8988T (cell line): ENCODE data around the gene NR2C2.
A peak's percentile ranks its signal among the peaks of the same experiment; 100 is the strongest.
"Not testable (repeated sequence)": the region's sequence is repeated elsewhere in the genome, so short reads cannot be mapped to it uniquely, and the experiment has no call there.

Source experiments
- DNase-seq: peaks from one replicate; pipeline ENCODE4 v3.0.0; 2011

NR2C2 gene

DNA sequence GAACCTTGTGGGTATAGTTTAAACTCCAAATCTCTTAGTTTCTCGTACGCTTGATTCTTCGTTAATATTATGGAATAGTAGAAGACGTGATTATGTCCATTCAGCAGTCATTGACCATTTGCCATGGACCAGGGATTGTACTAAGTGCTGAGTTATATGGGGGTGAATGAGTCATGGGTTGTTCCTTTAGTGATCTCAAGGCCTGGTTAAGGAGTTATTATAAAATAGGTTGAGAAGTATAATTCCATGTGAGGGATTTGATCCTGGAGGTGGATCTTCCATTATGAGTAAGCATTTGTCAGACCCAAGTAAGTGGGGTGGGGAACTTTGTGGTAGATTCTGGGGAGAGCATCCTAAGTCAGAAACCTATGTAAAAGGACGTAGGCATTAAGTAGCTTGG is 15.4 kb downstream of the NR2C2 start:
- DNase-seq, result no peak

DNA sequence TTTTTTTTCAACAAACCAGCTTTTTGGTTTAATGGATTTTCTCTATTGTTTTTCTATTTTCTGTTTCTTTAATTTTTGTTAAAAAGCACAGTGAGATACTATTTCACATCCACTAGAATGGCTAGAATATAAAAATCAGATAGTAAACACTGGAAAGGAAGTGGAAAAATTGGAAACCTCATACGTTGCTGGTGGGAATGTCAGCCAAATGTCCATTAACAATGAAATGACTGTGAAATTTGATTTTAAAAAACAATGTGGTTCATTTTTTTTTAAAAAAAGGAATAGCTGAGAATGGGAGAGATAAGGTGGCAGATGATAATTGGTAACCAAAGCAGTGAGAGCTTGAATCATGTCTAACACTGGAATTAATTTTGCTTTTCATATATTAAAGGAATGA is 19.9 kb downstream of the NR2C2 start:
- no peak for DNase-seq

- no peak for DNase-seq
Measured at GRCh38 chr3:14969671-14970070, 22.3 kb downstream of the NR2C2 start.

GRCh38 chr3:14976317-14976716 is 28.9 kb downstream of the NR2C2 start:
- DNase-seq, result no peak

DNA sequence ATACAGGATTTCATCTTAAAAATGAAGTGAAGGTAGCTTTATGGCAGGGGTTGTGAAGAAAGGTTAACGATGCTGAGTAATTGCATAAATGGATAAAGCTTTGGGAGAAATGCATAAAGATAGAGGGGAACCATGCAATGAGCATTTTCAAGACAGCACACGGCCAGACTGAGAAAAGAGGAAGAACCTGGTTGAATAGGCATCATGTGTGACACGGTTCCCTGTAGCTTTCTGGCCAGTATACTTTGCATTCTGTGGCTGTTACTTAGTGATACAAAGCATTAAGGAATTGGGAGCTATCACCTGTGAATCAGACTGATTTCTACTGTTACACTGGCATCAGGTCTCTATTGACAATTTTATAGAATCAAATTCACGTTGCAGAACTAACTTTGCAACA is 33.3 kb downstream of the NR2C2 start:
- DNase-seq, result no peak

- DNase-seq, result no peak
Measured at GRCh38 chr3:14984581-14985113, 37.3 kb downstream of the NR2C2 start.

GRCh38 chr3:14988988-14989394 is 41.6 kb downstream of the NR2C2 start:
- peak; percentile 20 for DNase-seq

DNA sequence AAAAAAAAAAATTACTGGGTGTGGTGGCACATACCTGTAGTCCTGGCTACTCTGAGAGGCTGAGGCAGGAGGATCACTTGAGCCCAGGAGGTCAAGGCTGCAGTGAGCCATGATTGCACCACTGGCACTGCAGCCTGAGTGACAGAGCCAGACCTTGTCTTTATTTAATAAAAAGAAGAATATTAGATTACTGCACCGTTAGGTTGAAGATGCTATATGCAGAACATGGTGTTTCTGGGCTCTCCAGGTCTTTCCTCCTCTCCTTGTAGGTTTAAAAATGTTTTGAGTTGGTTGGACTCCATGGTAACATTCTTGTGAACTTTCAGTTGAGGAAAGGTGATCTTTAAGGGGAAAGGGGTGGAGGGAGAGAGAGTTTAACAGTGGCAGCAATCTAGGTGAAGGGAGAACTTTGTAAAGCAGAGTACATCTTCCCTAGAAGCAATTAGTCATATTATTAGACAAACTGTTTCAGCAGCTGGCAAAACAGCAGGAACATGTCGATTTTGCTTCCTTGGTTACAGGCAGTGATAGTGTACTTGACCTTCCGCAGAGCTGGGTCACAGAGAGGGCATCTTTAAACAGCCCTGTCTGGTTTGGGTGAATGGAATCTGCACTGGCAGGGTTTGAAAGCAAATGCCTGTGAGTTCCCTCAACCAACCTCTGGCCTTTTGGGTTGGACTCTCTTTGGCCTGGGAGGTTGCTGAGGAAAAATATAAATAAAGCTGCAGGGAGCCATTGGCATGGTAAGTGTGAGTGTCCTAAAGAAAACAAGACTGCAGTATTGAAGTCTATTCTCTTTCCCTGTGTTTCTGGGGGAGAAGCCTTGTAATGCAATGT is 42.8 kb downstream of the NR2C2 start:
- DNase-seq, result no peak

DNA sequence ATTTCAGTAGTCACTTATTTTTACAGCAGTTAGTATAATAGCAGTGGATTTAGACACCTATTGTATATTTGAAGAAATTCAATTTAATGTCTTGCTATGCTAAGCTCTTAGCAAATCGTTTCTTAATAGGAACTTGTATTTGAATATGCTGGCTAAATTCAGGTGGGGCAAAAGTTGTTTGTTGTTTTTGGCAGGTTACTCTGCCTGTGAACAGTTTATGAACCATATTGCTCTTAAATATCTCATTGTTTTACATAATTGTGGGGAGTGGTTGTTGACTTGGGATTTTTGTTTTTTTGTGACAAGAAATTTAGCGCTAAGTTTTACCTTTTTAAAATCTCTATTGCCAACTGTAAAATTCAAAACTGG is 43.4 kb downstream of the NR2C2 start:
- no peak for DNase-seq

DNA sequence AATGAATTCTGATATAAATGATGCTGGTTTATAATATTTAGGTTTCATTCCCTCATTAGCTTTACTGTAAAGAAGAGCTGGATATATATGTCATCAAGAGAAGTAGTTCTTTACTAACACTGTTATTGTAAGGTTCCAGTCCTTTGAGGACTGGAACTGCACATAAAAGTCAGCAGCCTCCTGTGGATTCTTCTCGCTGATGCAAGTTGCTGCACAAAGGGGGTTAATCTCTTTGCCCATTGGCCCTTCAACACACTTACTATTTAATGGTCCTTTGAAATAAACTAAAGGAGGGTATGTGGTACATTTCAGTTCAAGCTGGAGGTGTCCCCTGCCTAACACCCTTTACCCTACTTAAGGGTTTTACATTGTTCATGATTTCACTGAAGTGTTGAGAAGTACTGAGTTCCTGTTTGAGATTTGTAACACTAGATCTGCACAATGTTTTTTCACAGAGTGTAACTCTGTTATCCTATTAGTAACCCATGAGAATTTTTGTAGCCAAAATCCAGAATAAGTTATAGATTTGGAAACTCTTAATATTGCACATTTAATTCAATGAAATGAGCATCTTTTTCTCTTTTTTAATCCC is 43.9 kb downstream of the NR2C2 start:
- DNase-seq, result no peak

DNA sequence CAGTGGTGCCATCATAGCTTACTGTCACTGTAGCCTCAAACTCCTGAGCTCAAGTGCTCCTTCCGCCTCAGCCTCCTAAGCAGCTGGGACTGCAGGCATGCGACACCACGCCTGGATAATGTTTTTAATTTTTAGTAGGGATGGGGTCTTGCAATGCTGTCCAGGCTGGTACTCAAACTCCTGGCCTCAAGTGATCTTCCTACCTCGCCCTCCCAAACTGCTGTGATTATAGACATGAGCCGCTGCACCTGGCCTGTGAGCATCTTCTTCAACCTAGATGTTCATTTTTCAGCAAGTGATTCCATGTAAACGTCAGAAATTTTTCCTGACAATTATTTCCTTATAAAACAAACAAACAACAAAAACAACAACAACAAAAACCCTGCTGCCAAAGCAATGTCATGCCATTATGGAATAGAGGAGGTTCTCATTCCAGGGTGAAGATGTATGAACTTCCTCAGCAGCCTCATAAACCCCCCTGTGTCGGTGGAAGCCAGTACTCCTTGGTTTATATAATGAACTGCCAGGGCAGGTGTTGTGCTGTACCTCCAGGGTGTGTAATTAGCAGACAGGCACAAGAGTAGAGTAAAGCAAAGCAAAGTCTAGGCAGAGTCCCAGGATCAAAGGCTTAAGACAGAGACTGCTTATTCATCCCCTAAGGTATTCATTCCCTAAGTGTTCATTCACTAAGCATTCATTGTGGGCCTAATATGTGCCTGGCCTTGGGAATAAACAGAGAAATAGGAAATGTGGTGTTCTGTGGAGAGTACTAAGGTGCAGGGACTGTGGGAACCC is 44.6 kb downstream of the NR2C2 start:
- no peak for DNase-seq

DNA sequence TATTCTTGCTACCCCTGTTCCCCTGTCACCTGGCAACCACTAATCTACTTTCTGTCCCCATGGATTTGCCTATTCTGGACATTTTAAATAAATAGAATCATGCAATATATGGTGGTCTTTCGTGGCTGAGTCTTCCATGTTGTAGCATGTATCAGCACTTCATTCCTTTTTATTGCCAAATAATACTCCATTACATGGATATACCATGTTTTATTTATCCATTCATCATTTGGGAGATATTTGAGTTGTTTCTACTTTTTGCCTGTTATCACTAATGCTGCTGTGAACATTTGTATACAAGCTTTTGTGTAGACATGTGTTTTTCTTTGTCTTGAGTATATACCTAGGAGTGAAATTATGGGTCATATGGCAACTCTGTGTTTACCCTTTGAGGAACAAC is 50.6 kb downstream of the NR2C2 start:
- no peak for DNase-seq

- not testable (repeated sequence) for DNase-seq
Measured at GRCh38 chr3:14999182-14999581, 51.8 kb downstream of the NR2C2 start.

GRCh38 chr3:15007681-15008141 is 60.3 kb downstream of the NR2C2 start:
- DNase-seq, result no peak

DNA sequence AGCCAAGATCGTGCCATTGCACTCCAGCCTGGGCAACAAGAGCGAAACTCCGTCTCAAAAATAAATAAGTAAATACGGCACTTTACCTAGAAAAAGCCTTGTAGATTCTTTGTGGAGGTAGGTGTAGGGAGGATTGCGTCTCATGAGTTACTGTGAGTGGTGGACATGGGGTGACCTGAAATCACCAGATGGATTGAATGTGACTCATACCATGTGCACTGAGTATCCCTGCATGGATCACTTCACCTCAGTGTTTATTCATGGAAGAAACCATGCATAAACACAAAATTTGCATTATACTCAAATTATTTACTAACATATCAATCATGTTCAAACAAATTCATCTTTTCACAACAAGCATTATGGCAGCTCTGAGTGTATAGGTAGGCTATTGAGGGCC is 61.8 kb downstream of the NR2C2 start:
- no peak for DNase-seq

DNA sequence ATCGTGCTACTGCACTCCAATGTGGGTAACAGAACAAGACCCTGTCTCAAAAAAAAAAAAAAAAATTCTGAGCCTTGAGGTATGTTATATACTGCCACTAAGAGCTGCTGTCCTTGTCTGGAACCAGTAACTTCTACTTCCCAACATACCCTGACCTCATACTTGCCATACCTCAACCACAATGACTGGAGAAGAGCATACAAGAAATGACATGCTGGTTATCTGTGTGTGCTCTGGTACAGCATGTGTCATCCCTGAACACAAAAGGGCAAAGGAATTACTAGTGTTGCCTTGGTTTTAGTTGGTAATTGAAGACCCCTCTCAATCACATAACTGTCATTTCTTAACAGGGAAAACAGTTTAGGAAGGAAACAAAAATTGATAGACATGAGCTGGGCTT is 63.3 kb downstream of the NR2C2 start:
- DNase-seq, result no peak

DNA sequence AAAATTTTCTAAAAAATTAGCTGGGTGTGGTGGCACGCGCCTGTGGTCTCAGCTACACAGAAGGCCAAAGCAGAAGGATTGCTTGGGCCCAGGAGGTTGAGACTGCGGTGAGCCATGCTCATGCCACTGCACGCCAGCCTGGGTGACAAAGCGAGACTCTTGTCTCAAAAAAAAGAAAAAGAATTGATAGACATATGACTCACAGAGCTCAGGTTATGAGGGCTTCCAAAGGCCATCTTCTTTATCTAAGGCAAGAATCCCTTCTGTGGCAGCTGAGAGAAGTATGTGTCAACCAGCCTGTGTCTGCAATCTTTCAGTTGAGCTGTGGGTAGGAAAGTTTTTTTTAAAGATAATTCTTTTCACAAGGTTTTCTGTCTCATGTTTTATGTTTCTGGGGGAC is 63.8 kb downstream of the NR2C2 start:
- no peak for DNase-seq

GRCh38 chr3:15014606-15015328 is 67.4 kb downstream of the NR2C2 start:
- DNase-seq, result no peak

GRCh38 chr3:15015456-15015855 is 68.1 kb downstream of the NR2C2 start:
- no peak for DNase-seq

DNA sequence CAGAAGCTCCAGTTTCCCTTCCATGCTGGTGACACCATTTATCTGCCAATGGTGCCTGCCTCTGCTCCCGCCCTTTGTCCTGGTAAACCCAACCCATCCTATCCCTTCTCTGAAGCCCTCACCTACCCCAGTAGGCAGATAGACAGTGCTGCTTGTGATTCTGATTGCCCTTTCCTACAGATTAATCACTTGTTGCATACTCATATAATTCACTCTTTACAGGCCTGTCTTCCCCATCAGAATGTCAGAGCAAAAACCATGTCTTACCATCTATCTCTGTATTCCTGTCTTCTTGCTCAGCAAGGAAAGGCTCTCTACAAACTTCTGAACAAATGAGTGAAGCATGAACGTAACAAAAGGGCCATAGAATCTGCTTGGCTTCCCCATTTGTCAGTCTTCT is 69.8 kb downstream of the NR2C2 start:
- DNase-seq, result no peak

DNA sequence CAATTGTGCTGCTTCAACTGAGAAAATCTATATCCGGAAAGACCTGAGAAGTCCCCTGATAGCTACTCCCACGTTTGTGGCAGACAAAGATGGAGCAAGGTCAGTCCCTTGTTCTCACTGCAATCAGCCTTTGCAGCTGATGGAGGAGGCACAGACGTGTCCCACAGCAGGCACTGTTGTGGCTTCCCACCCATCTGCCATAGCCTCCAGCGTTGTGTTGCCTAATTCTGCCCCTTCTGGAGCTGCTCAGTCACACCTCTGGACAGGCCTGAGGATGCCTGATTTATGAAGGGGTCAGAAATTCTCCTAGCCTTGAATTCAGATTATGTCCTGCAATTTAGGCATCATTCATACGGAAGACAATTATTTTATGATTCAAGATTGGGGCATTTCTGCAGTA is 75.9 kb downstream of the NR2C2 start:
- DNase-seq, result no peak

DNA sequence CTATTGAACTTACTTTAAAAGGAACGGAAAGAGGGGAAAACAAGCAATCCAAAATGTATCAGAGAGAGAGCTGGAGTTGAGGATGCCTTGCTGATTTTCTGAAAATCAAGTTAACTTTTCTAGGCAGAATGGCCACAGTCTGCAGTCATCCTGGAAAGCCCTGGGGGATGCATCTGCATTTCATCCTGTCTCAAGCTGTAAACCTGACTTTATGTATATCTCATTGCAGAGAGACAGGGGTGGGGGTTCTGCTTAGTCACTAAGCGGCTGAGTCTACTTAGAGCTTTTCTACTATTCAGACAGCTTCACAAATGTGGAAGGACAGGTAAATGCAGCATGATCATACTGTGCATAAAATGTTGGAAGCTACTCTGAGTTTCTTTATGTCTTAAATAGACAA is 76.3 kb downstream of the NR2C2 start:
- DNase-seq, result no peak

- no peak for DNase-seq
Measured at GRCh38 chr3:15029625-15030024, 82.2 kb downstream of the NR2C2 start.
